C4-2B (cell line): ENCODE measurements around the gene NAPSA.

Source experiments
- ZFX ChIP-seq: fragments of 450-650 bp; IDR thresholded peaks from 2 replicates; pipeline ENCODE4 v1.6.1; 2017
- TF ChIP-seq, protein P1 (sequence below): fragments of 450-650 bp; conservative IDR thresholded peaks from 2 replicates; pipeline ENCODE4 v1.5.1; 2017; ENCODE audit warnings: mild to moderate bottlenecking

GRCh38 chr19:50320051-50320450 is 45.4 kb downstream of the NAPSA start:
- TF ChIP-seq, protein P1, sequence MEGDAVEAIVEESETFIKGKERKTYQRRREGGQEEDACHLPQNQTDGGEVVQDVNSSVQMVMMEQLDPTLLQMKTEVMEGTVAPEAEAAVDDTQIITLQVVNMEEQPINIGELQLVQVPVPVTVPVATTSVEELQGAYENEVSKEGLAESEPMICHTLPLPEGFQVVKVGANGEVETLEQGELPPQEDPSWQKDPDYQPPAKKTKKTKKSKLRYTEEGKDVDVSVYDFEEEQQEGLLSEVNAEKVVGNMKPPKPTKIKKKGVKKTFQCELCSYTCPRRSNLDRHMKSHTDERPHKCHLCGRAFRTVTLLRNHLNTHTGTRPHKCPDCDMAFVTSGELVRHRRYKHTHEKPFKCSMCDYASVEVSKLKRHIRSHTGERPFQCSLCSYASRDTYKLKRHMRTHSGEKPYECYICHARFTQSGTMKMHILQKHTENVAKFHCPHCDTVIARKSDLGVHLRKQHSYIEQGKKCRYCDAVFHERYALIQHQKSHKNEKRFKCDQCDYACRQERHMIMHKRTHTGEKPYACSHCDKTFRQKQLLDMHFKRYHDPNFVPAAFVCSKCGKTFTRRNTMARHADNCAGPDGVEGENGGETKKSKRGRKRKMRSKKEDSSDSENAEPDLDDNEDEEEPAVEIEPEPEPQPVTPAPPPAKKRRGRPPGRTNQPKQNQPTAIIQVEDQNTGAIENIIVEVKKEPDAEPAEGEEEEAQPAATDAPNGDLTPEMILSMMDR: no peak
- TF ChIP-seq ZFX: no peak
